HepG2 (cell line): Measurements from ENCODE around the gene C19orf85. TPM values are rescaled to one million over a fixed set of nuclear protein-coding genes. Genes with fewer than 3 reads are reported as not detected.

Experiments
- ATF7 ChIP-seq, 2 experiments: fragments of 450-650 bp in 1 of 2; sonication (generic) in 1 of 2; formaldehyde crosslinking in 1 of 2; IDR thresholded peaks; 2 replicates each; pipeline versions ENCODE4 v1.4.0 to v1.6.1; 2016 to 2020; ENCODE audit warnings: antibody characterized with exemption in 1 of 2, mild to moderate bottlenecking in 1 of 2, missing genetic modification reagents in 1 of 2
- BCL3 ChIP-seq: sonication (generic); formaldehyde crosslinking; IDR thresholded peaks from 2 replicates; pipeline ENCODE4 v1.5.1; 2020; ENCODE audit warnings: mild to moderate bottlenecking, missing genetic modification reagents, moderate library complexity
- CBFB ChIP-seq: sonication (generic); formaldehyde crosslinking; IDR thresholded peaks from 2 replicates; pipeline ENCODE4 v1.4.0; 2020; ENCODE audit warnings: missing genetic modification reagents
- DMAP1 ChIP-seq: IDR thresholded peaks from 2 replicates; pipeline ENCODE4 v1.6.1; 2016
- E2F2 ChIP-seq: sonication (generic); formaldehyde crosslinking; IDR thresholded peaks from 2 replicates; pipeline ENCODE4 v1.4.0; 2020; ENCODE audit warnings: missing genetic modification reagents, borderline replicate concordance
- KAT7 ChIP-seq: IDR thresholded peaks from 2 replicates; pipeline ENCODE4 v1.6.1; 2018; ENCODE audit warnings: borderline replicate concordance, missing compliant biosample characterization
- NFKBIZ ChIP-seq: IDR thresholded peaks from 2 replicates; pipeline ENCODE4 v1.6.1; 2018; ENCODE audit warnings: missing genetic modification reagents, missing compliant biosample characterization
- PAF1 ChIP-seq: IDR thresholded peaks from 2 replicates; pipeline ENCODE4 v1.6.1; 2016; ENCODE audit warnings: missing genetic modification reagents, missing compliant biosample characterization
- PLSCR1 ChIP-seq: sonication (generic); formaldehyde crosslinking; IDR thresholded peaks from 2 replicates; pipeline ENCODE4 v1.5.0; 2020; ENCODE audit warnings: missing genetic modification reagents, mild to moderate bottlenecking, borderline replicate concordance
- SIN3B ChIP-seq: fragments of 150-350 bp; IDR thresholded peaks from 2 replicates; pipeline ENCODE4 v1.6.1; 2014; ENCODE audit warnings: low read length
- SMAD9 ChIP-seq: sonication (generic); formaldehyde crosslinking; IDR thresholded peaks from 2 replicates; pipeline ENCODE4 v1.5.1; 2020; ENCODE audit warnings: mild to moderate bottlenecking, missing genetic modification reagents
- SMARCC2 ChIP-seq: fragments of 450-650 bp; IDR thresholded peaks from 2 replicates; pipeline ENCODE4 v1.6.1; 2017; ENCODE audit warnings: antibody characterized with exemption, mild to moderate bottlenecking
- SUZ12 ChIP-seq: fragments of 150-350 bp; IDR thresholded peaks from 2 replicates; pipeline ENCODE4 v1.6.1; 2014; ENCODE audit warnings: low read depth, low read length
- TBX2 ChIP-seq: sonication (generic); formaldehyde crosslinking; IDR thresholded peaks from 2 replicates; pipeline ENCODE4 v1.5.0; 2020; ENCODE audit warnings: missing genetic modification reagents, mild to moderate bottlenecking, borderline replicate concordance
- TBX3 ChIP-seq: fragments of 450-650 bp; IDR thresholded peaks from 2 replicates; pipeline ENCODE4 v1.6.1; 2017; ENCODE audit warnings: antibody characterized with exemption, mild to moderate bottlenecking, inconsistent platforms, borderline replicate concordance
- TP53 ChIP-seq: sonication (generic); formaldehyde crosslinking; conservative IDR thresholded peaks from 2 replicates; pipeline ENCODE4 v1.4.0; 2020; ENCODE audit warnings: missing genetic modification reagents
- ZBTB34 ChIP-seq: sonication (generic); formaldehyde crosslinking; IDR thresholded peaks from 2 replicates; pipeline ENCODE4 v1.8.0; 2022; ENCODE audit warnings: mild to moderate bottlenecking, missing genetic modification reagents
- ZNF317 ChIP-seq: sonication (generic); formaldehyde crosslinking; IDR thresholded peaks from 2 replicates; pipeline ENCODE4 v1.5.0; 2020; ENCODE audit warnings: mild to moderate bottlenecking, missing genetic modification reagents
- ZNF33B ChIP-seq: sonication (generic); formaldehyde crosslinking; IDR thresholded peaks from 2 replicates; pipeline ENCODE4 v1.5.1; 2020; ENCODE audit warnings: mild to moderate bottlenecking, missing genetic modification reagents
- ZNF350 ChIP-seq: sonication (generic); formaldehyde crosslinking; IDR thresholded peaks from 2 replicates; pipeline ENCODE4 v1.4.0; 2020; ENCODE audit warnings: mild to moderate bottlenecking, low read depth, missing genetic modification reagents, borderline replicate concordance
- ZNF556 ChIP-seq: sonication (generic); formaldehyde crosslinking; IDR thresholded peaks from 2 replicates; pipeline ENCODE4 v1.4.0; 2020; ENCODE audit warnings: mild to moderate bottlenecking, missing genetic modification reagents, borderline replicate concordance
- ZNF660 ChIP-seq: sonication (generic); formaldehyde crosslinking; IDR thresholded peaks from 2 replicates; pipeline ENCODE4 v1.5.1; 2020; ENCODE audit warnings: mild to moderate bottlenecking, low read depth, missing genetic modification reagents, borderline replicate concordance
- ZNF746 ChIP-seq: sonication (generic); formaldehyde crosslinking; IDR thresholded peaks from 2 replicates; pipeline ENCODE4 v1.8.0; 2022; ENCODE audit warnings: mild to moderate bottlenecking, missing genetic modification reagents
- polyA plus RNA-seq, 8 experiments: library from polyadenylated mRNA; depleted of rRNA in 3 of 8; stranded (reverse) in 7 of 8; unstranded in 1 of 8; fragments of >200 nt; fragmentation: Illumina TruSeq in 4 of 8; extraction: Trizol in 4 of 8; gene quantifications; 2 replicates each; pipeline versions ENCODE4 v1.2.1 to v1.2.3, GENCODE V29; 2011 to 2016; ENCODE audit warnings: low read depth in 4 of 8, missing spikeins in 1 of 8, mixed read lengths in 1 of 8; ENCODE audit not compliant: insufficient read depth in 1 of 8
- total RNA-seq, 5 experiments: library from RNA; depleted of rRNA; stranded (reverse); fragments of >200 nt; fragmentation: Illumina TruSeq; extraction: Trizol; gene quantifications; 2 replicates each; pipeline ENCODE4 v1.2.3, GENCODE V29; 2016; ENCODE audit warnings: low read depth in 1 of 5
- TF ChIP-seq, protein P1 (sequence below): sonication (generic); formaldehyde crosslinking; IDR thresholded peaks from 2 replicates; pipeline ENCODE4 v1.5.0; 2020; ENCODE audit warnings: mild to moderate bottlenecking, missing genetic modification reagents, moderate library complexity

C19orf85 gene
- total and polyA plus RNA-seq, 2 of the 13 experiments (the other 11 are each of a cell fraction or from before 2014, with no cell fraction given): not detected

GRCh38 chr19:55476100-55476775, 11.7 kb upstream of the C19orf85 start, which contains the start of gene ZNF628 (continued):
- no peak for TF ChIP-seq ZBTB34
- no peak for TF ChIP-seq SMARCC2
- peak; percentile 86; the same call in 1 of the 2 replicates for TF ChIP-seq E2F2 (CRISPR knock-in tag)
- TF ChIP-seq PAF1: no peak
- peak; percentile 16; the same call in 1 of the 2 replicates for TF ChIP-seq KAT7
- TF ChIP-seq ZNF660 (CRISPR knock-in tag): no peak
- no peak for TF ChIP-seq ATF7 (IDR thresholded peaks at IDR 0.05)
- 0 out of 2 replicates have a peak, but pooled peaks have one; percentile 70 for TF ChIP-seq ATF7 (CRISPR knock-in tag; IDR thresholded peaks at IDR 0.05)
- TF ChIP-seq DMAP1 (CRISPR knock-in tag): peak; percentile 92
- TF ChIP-seq TBX3: no peak
- peak; percentile 83 for TF ChIP-seq TBX2 (CRISPR knock-in tag)
- TF ChIP-seq SUZ12: peak; percentile 76
- TF ChIP-seq ZNF556: peak; percentile 73; the same call in 1 of the 2 replicates
- 0 out of 2 replicates have a peak, but pooled peaks have one; percentile 44 for TF ChIP-seq TP53
- TF ChIP-seq ZNF746 (CRISPR knock-in tag): peak; percentile 72; the same call in 1 of the 2 replicates
- TF ChIP-seq ZNF33B (CRISPR knock-in tag): peak; percentile 84; the same call in 1 of the 2 replicates
- no peak; the same call in 1 of the 2 replicates for TF ChIP-seq ZNF350 (CRISPR knock-in tag)
- TF ChIP-seq BCL3 (CRISPR knock-in tag): peak; percentile 83
- TF ChIP-seq NFKBIZ (CRISPR knock-in tag): peak; percentile 18; the same call in 1 of the 2 replicates
- TF ChIP-seq ZNF317 (CRISPR knock-in tag): peak; percentile 70; the same call in 1 of the 2 replicates
- no peak for TF ChIP-seq SIN3B
- TF ChIP-seq SMAD9: no peak
- no peak for TF ChIP-seq PLSCR1 (CRISPR knock-in tag)
- no peak for TF ChIP-seq CBFB (CRISPR knock-in tag)
- TF ChIP-seq, protein P1, sequence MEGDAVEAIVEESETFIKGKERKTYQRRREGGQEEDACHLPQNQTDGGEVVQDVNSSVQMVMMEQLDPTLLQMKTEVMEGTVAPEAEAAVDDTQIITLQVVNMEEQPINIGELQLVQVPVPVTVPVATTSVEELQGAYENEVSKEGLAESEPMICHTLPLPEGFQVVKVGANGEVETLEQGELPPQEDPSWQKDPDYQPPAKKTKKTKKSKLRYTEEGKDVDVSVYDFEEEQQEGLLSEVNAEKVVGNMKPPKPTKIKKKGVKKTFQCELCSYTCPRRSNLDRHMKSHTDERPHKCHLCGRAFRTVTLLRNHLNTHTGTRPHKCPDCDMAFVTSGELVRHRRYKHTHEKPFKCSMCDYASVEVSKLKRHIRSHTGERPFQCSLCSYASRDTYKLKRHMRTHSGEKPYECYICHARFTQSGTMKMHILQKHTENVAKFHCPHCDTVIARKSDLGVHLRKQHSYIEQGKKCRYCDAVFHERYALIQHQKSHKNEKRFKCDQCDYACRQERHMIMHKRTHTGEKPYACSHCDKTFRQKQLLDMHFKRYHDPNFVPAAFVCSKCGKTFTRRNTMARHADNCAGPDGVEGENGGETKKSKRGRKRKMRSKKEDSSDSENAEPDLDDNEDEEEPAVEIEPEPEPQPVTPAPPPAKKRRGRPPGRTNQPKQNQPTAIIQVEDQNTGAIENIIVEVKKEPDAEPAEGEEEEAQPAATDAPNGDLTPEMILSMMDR (CRISPR knock-in tag): no peak
